GM19395 (cell line): Measurements from ENCODE around the gene KCNJ9.
"Not testable (repeated sequence)": the region's sequence is repeated elsewhere in the genome, so short reads cannot be mapped to it uniquely, and the experiment has no call there.

Source experiments
- ATAC-seq: cut with Tn5 transposase; IDR thresholded peaks from one replicate; pipeline ENCODE4 v1.9.1; 2021; ENCODE audit warnings: mild to moderate bottlenecking, moderate library complexity; ENCODE audit not compliant: unreplicated experiment

KCNJ9 gene

GRCh38 chr1:160124705-160125478, 43.6 kb downstream of the KCNJ9 start:
- ATAC-seq = no peak

GRCh38 chr1:160125746-160126145, 44.4 kb downstream of the KCNJ9 start:
- no peak for ATAC-seq

- not testable (repeated sequence) for ATAC-seq
Measured at GRCh38 chr1:160126342-160126741, 45.0 kb downstream of the KCNJ9 start.

GRCh38 chr1:160127381-160127780, 46.0 kb downstream of the KCNJ9 start:
- no peak for ATAC-seq

GRCh38 chr1:160127865-160128523, 46.7 kb downstream of the KCNJ9 start:
- no peak for ATAC-seq

- no peak for ATAC-seq
Measured at GRCh38 chr1:160128636-160129035, 47.3 kb downstream of the KCNJ9 start.

GRCh38 chr1:160129046-160129445, 47.7 kb downstream of the KCNJ9 start:
- no peak for ATAC-seq

- no peak for ATAC-seq
Measured at GRCh38 chr1:160129558-160129957, 48.2 kb downstream of the KCNJ9 start.

- no peak for ATAC-seq
Measured at GRCh38 chr1:160129966-160130365, 48.6 kb downstream of the KCNJ9 start.

GRCh38 chr1:160130486-160130885, 49.1 kb downstream of the KCNJ9 start:
- no peak for ATAC-seq

GRCh38 chr1:160130939-160131338, 49.6 kb downstream of the KCNJ9 start:
- ATAC-seq = no peak

GRCh38 chr1:160131803-160132565, 50.6 kb downstream of the KCNJ9 start:
- ATAC-seq = no peak

- ATAC-seq = no peak
Measured at GRCh38 chr1:160133990-160134770, 52.8 kb downstream of the KCNJ9 start.

GRCh38 chr1:160134791-160135572, 53.6 kb downstream of the KCNJ9 start:
- ATAC-seq = no peak

GRCh38 chr1:160136121-160136925, 55.0 kb downstream of the KCNJ9 start:
- ATAC-seq = no peak

GRCh38 chr1:160136926-160137200, 55.5 kb downstream of the KCNJ9 start:
- no peak for ATAC-seq

GRCh38 chr1:160137216-160137862, 56.0 kb downstream of the KCNJ9 start:
- no peak for ATAC-seq

- no peak for ATAC-seq
Measured at GRCh38 chr1:160139840-160140239, 58.5 kb downstream of the KCNJ9 start.
